OCI-LY1 (cell line): ENCODE data around the gene MED13.

Experiments
- H2AFZ ChIP-seq: fragments of 200-600 bp; sonication (generic), shearing (Covaris generic); 2 replicates; pipeline ENCODE4 v1.6.0; 2014; ENCODE audit warnings: antibody characterized with exemption, mild to moderate bottlenecking, low read length
- H3F3A ChIP-seq: fragments of 200-600 bp; sonication (generic), shearing (Covaris generic); 2 replicates; pipeline ENCODE4 v1.6.0; 2014; ENCODE audit warnings: mild to moderate bottlenecking, antibody characterized with exemption, low read length, moderate library complexity; ENCODE audit not compliant: insufficient read depth
- H3K27ac ChIP-seq: fragments of 200-600 bp; sonication (generic); 2 replicates; pipeline ENCODE4 v1.5.1; 2014; ENCODE audit warnings: low read length, mixed run types, mild to moderate bottlenecking, low read depth; ENCODE audit not compliant: poor library complexity, severe bottlenecking
- H3K27me3 ChIP-seq: fragments of 200-600 bp; sonication (generic); 2 replicates; pipeline ENCODE4 v1.6.0; 2014; ENCODE audit warnings: antibody characterized with exemption, mild to moderate bottlenecking, low read length, moderate library complexity; ENCODE audit not compliant: insufficient read depth
- H3K36me3 ChIP-seq: fragments of 200-600 bp; sonication (generic); 2 replicates; pipeline ENCODE4 v1.6.1; 2014; ENCODE audit warnings: mild to moderate bottlenecking, antibody characterized with exemption, low read length, moderate library complexity, mixed read lengths; ENCODE audit not compliant: insufficient read depth
- H3K4me1 ChIP-seq: fragments of 200-600 bp; sonication (generic); 2 replicates; pipeline ENCODE4 v1.5.1; 2014; ENCODE audit warnings: mild to moderate bottlenecking, low read length, moderate library complexity; ENCODE audit not compliant: insufficient read depth, severe bottlenecking
- H3K4me2 ChIP-seq: fragments of 200-600 bp; sonication (generic), shearing (Covaris generic); 2 replicates; pipeline ENCODE4 v1.6.1; 2014; ENCODE audit warnings: low read length
- H3K4me3 ChIP-seq: fragments of 200-600 bp; sonication (generic); 2 replicates; pipeline ENCODE4 v1.5.1; 2014; ENCODE audit warnings: low read length, low read depth, mild to moderate bottlenecking, mixed read lengths; ENCODE audit not compliant: poor library complexity, severe bottlenecking
- H3K79me2 ChIP-seq: fragments of 200-600 bp; shearing (Covaris generic); 2 replicates; pipeline ENCODE4 v1.6.1; 2016; ENCODE audit warnings: mixed run types, low read length, mixed read lengths; ENCODE audit not compliant: insufficient read depth
- H3K9ac ChIP-seq: fragments of 200-600 bp; sonication (generic), shearing (Covaris generic); 2 replicates; pipeline ENCODE4 v1.6.1; 2014; ENCODE audit warnings: mild to moderate bottlenecking, low read length, mixed read lengths
- H3K9me2 ChIP-seq: fragments of 200-600 bp; sonication (generic), shearing (Covaris generic); 2 replicates; pipeline ENCODE4 v1.6.1; 2014; ENCODE audit warnings: low read depth, mild to moderate bottlenecking, low read length, mixed read lengths
- H3K9me3 ChIP-seq: fragments of 200-600 bp; shearing (Covaris generic); 2 replicates; pipeline ENCODE4 v1.6.1; 2014; ENCODE audit warnings: low read length, mixed read lengths
- H4K20me1 ChIP-seq: fragments of 200-600 bp; sonication (generic), shearing (Covaris generic); 2 replicates; pipeline ENCODE4 v1.6.0; 2016; ENCODE audit warnings: mild to moderate bottlenecking, low read length; ENCODE audit not compliant: insufficient read depth
- EZH2 ChIP-seq: fragments of 200-600 bp; sonication (generic), shearing (Covaris generic); IDR thresholded peaks from 2 replicates; pipeline ENCODE4 v1.8.0; 2017; ENCODE audit warnings: borderline replicate concordance, mixed run types, mild to moderate bottlenecking, antibody characterized with exemption, low read length, moderate library complexity, mixed read lengths
- TF ChIP-seq, protein P1 (sequence below): fragments of 200-600 bp; sonication (generic), shearing (Covaris generic); IDR thresholded peaks from 2 replicates; pipeline ENCODE4 v1.5.1; 2017; ENCODE audit warnings: mild to moderate bottlenecking, antibody characterized with exemption, low read length, moderate library complexity, mixed read lengths

The MED13 gene

GRCh38 chr17:61904094-61904710 is 160.9 kb downstream of the MED13 start:
- H3K9me2 ChIP-seq, result no peaks in the 10 kb centered on the region
- no peaks in the 10 kb centered on the region for H3K79me2 ChIP-seq
- H3K4me2 ChIP-seq, result 0 out of 2 replicates have a peak overlapping the region, but pooled peaks have one; percentile 1
- H3K27me3 ChIP-seq, result no peaks in the 10 kb centered on the region
- H2AFZ ChIP-seq, result no peak overlapping the region
- no peaks in the 10 kb centered on the region for H3K9me3 ChIP-seq
- no peaks in the 10 kb centered on the region for H3F3A ChIP-seq
- no peaks in the 10 kb centered on the region for H4K20me1 ChIP-seq
- no peak overlapping the region for H3K4me3 ChIP-seq
- H3K4me1 ChIP-seq, result peaks cover 6% of the 10 kb centered on the region
- H3K27ac ChIP-seq, result no peak overlapping the region
- no peak overlapping the region for H3K9ac ChIP-seq
- H3K36me3 ChIP-seq, result peaks cover 69% of the 10 kb centered on the region
- TF ChIP-seq EZH2, result no peak
- TF ChIP-seq, protein P1, sequence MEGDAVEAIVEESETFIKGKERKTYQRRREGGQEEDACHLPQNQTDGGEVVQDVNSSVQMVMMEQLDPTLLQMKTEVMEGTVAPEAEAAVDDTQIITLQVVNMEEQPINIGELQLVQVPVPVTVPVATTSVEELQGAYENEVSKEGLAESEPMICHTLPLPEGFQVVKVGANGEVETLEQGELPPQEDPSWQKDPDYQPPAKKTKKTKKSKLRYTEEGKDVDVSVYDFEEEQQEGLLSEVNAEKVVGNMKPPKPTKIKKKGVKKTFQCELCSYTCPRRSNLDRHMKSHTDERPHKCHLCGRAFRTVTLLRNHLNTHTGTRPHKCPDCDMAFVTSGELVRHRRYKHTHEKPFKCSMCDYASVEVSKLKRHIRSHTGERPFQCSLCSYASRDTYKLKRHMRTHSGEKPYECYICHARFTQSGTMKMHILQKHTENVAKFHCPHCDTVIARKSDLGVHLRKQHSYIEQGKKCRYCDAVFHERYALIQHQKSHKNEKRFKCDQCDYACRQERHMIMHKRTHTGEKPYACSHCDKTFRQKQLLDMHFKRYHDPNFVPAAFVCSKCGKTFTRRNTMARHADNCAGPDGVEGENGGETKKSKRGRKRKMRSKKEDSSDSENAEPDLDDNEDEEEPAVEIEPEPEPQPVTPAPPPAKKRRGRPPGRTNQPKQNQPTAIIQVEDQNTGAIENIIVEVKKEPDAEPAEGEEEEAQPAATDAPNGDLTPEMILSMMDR, result no peak

DNA sequence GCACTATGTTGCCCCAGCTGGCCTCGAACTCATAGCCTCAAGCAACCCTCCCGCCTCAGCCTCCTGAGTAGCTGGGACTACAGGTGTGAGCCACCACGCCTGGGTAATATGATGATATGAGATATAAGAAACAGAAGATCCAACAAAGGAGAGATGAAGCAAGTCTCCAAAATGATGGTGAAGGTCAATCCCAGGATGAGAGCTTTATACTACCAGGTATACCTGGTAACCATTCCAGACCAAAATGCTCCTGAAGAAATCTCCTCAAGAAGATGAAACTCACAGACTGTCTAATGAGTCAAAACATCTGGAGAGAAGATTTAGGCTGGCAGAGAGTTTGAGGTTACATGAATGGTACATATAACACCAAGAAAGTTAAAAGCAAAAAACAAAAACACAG is 161.8 kb downstream of the MED13 start:
- Histone ChIP-seq H2AFZ (no peak overlapping the region), H3K27me3 (no peaks in the 10 kb centered on the region), H3K36me3 (peaks cover 65% of the 10 kb centered on the region), H4K20me1 (no peaks in the 10 kb centered on the region), H3K79me2 (no peaks in the 10 kb centered on the region), H3K4me1 (peaks cover 6% of the 10 kb centered on the region), H3K4me2 (no peak overlapping the region), H3F3A (no peaks in the 10 kb centered on the region), H3K9me2 (no peaks in the 10 kb centered on the region), H3K9me3 (no peaks in the 10 kb centered on the region), H3K27ac (no peak overlapping the region), H3K9ac (no peak overlapping the region), H3K4me3 (no peak overlapping the region)
- no peak for TF ChIP-seq EZH2
- TF ChIP-seq, protein P1, result no peak

DNA sequence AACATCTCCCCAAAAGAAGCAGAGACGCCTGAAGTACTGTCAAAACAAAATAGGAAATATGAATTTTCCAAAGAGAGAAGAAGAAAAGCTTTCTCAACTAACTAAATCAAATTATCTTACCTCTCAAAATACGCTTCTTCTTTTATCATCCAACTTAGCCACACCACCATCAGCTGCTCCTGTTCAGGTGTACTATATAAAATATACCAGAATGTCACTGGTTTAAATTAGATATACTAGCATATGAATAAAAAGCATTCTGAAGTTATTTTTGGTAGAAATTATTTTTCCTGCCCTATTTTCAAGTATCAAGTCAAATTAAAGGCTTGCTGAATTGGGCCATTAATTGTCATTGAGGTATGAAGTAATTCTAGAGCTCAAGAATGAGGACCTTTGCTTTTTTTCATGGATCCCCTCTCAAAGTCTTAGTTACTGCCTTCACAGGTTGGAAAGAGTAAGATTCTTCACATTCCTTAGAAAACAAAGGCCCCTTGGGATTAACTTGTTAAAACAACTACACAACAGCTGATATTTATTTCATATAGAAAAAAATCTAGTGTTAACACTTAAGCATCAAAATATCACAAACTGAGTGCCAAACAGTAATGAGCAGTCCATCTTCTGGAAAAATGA is 167.4 kb downstream of the MED13 start:
- Histone ChIP-seq H3K4me3 (no peak overlapping the region), H3F3A (no peaks in the 10 kb centered on the region), H3K4me1 (no peaks in the 10 kb centered on the region), H3K4me2 (no peak overlapping the region), H3K27me3 (no peaks in the 10 kb centered on the region), H3K9me3 (no peaks in the 10 kb centered on the region), H3K27ac (no peak overlapping the region), H4K20me1 (no peaks in the 10 kb centered on the region), H3K9ac (no peak overlapping the region), H2AFZ (no peak overlapping the region), H3K79me2 (no peaks in the 10 kb centered on the region), H3K36me3 (peaks cover 60% of the 10 kb centered on the region), H3K9me2 (no peaks in the 10 kb centered on the region)
- TF ChIP-seq, protein P1, result no peak
- TF ChIP-seq EZH2, result no peak
